ENCODE measurements around the gene WBP1.
"Not testable (repeated sequence)": the region's sequence is repeated elsewhere in the genome, so short reads cannot be mapped to it uniquely, and the experiment has no call there.

WBP1 gene

DNA sequence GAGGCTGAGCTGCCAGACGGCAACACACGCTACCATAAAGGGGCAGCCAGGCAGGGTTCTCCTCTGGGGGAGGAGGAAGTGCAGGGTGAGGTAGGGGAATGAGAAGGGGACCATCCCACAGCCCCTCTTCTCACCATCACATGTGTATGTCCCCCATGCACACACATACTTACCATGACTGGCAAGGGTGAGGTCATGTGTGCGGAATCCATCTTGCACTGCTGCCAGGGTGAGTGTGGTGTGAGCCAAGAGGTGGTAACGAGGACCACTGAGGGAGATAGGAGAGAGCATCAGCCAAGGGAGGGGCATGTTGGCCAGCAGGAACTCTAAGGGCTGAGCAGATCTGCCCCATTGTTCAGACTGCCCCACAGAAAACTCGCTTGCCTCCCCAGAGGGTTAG is 29.6 kb upstream of the WBP1 start:
- no peak for DNase-seq

GRCh38 chr2:74429487-74430451 is 28.5 kb upstream of the WBP1 start:
- DNase-seq = no peak

GRCh38 chr2:74430502-74430901 is 27.7 kb upstream of the WBP1 start:
- no peak for DNase-seq

DNA sequence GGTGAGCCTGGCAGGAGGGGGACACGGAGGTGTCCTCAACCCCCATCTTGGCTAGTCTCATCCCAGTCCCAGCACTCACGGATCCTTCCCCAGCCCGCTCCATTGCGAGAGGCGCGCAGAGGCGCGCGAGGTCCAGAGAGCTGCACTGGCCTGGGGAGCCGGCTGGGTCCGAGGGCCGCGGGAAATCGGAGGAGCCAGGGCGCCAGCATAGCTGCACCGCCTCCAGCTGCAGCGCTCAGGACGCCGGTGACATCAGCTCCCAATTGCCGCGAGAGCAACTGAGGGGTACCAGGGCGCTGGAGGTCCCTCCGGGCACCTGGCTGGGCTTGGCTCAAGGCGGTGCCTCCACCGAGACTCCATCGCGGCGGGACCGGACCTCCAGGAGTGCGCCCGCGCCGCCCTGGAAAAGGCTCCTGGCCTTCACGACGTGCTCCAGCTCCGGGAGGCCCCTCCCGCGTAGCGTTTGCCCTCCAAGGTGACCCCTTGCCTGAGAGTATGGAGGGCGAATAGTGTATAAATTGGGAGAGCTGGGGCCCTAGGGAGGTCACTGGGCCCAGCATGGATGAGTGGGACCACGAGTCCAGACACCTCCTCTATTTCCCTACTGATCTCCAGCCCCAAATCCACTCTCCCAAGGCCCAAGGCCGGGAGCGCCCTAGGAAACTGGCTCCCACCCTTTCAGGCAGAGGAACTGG is 22.0 kb upstream of the WBP1 start:
- DNase-seq = no peak

- no peak for DNase-seq
Observed at GRCh38 chr2:74436848-74437695, 21.2 kb upstream of the WBP1 start.

- DNase-seq = no peak
Observed at GRCh38 chr2:74438248-74438647, 20.0 kb upstream of the WBP1 start.

- no peak for DNase-seq
Observed at GRCh38 chr2:74439373-74439772, 18.9 kb upstream of the WBP1 start.

- DNase-seq = no peak
Observed at GRCh38 chr2:74439803-74440377, 18.3 kb upstream of the WBP1 start.

- peak; percentile 34 for DNase-seq
Observed at GRCh38 chr2:74440378-74441169, 17.7 kb upstream of the WBP1 start.

DNA sequence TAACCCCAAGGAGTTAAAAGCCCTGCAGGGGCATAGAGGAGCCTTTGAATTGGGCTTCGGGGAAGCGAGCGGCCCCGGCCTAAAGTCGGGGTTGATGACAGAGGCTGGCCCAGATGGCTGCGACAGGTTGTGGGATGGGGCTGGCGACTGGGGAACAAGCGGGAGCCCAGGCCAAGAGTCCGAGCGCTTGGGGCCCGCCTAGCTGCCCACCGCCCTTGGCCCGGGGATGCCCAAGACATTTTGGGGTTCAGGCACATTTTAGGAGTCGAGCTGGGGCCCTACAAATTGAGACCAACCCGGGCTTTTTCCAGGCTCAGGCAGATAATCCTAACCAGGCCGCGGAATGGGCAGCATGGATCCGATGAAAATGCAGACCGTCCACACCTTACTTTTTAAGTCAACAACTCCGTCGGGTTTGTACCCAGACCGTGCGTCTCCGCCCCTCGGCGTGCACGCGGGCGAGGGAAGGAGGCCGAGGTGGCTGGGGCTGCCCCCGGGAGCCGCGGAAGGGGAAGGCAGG is 17.0 kb upstream of the WBP1 start:
- DNase-seq = no peak

GRCh38 chr2:74441690-74442482 is 16.4 kb upstream of the WBP1 start, which contains the start of gene RTKN:
Gene RTKN (minus strand): TSS chr2:74441937. CDS start chr2:74441816, 121 bp downstream.
- DNase-seq = no peak

DNA sequence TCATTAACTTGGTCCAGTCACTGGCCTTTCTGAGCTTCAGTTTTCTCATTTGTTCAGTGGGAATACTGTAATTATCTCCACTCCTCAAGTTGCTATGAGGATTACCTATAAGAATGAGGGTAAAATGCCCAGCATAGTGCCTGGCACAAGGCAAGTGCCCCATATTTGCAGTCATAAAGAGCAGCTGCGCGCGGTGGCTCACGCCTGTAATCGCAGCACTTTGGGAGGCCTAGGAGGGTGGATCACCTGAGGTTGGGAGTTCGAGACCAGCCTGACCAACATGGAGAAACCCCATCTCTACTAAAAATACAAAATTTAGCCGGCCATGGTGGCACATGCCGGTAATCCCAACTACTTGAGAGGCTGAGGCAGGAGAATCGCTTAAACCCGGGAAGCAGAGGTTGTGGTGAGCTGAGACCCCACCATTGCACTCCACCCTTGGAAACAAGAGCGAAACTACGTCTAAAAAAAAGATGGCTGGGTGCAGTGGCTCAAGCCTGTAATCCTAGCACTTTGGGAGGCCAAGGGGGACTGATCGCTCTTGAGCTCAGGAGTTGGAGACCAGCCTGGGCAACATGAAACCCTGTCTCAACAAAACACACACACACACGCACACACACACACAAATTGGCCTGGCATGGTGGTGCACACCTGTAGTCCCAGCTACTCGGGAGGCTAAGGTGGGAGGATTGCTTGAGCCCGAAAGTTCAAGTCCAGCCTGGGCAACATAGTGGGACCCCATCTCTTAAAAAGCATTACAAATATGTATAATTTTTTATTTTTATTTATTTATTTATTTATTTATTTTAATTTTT is 15.5 kb upstream of the WBP1 start:
- DNase-seq = not testable (repeated sequence)

GRCh38 chr2:74444498-74445318 is 13.5 kb upstream of the WBP1 start:
- DNase-seq = no peak

GRCh38 chr2:74447230-74447999 is 10.8 kb upstream of the WBP1 start:
- no peak for DNase-seq

- DNase-seq = no peak
Observed at GRCh38 chr2:74448771-74449170, 9.5 kb upstream of the WBP1 start.

GRCh38 chr2:74450570-74451190 is 7.6 kb upstream of the WBP1 start:
- no peak for DNase-seq
